AG20443 (cell line): ENCODE data around the gene LRRC37A.
A peak's percentile ranks its signal among the peaks of the same experiment; 100 is the strongest.
"Not testable (repeated sequence)": the region's sequence is repeated elsewhere in the genome, so short reads cannot be mapped to it uniquely, and the experiment has no call there.

ENCODE experiments used
- DNase-seq: peaks from one replicate; pipeline ENCODE4 v3.0.0; 2012; ENCODE audit warnings: low spot score, mixed read lengths

Gene LRRC37A

DNA sequence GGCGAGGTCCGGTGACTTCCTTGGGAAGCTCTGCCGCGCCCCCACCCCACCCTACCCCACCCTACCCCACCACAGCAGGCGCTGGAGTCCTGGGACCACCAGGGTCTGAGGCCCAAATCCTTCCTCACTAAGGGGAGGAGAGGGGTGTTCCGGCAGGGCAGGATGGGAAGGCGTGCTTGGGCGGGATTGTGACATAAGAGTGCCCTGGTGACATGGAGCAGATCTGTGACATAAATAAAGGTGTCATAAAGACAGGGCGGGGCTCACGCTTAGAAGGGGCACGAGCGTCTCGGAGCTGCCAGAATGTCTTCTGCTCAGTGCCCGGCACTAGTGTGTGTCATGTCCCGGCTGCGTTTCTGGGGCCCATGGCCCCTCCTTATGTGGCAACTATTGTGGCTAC, at the start of gene LRRC37A:
TSS of gene LRRC37A (plus strand) at position 301 of the 400 bp plus-strand sequence. CDS start at position 304, 3 bp downstream.
- DNase-seq, result not testable (repeated sequence)

DNA sequence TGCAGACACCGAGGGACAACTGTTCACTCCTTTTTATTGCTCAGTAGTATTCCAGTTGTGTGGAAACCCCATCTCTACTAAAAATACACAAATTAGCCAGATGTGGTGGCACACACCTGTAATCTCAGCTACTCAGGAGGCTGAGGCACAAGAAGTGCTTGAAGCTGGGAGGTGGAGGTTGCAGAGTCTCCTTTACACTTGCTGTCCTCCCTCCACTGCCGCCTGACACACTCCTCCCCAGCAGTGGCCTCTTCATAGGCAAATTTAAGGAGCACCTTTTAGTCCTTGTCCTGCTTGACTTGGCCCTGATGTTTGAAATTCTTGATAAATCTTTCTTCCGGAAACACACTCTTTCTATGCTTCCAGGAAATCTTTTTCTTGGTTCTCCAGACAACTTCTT, 45.8 kb upstream of the LRRC37A start:
- DNase-seq, result not testable (repeated sequence)

- DNase-seq, result not testable (repeated sequence)
Observed at GRCh38 chr17:46252804-46253203, 42.1 kb upstream of the LRRC37A start.

- peak; percentile 78 for DNase-seq
Observed at GRCh38 chr17:46253722-46254121, 41.2 kb upstream of the LRRC37A start.

- not testable (repeated sequence) for DNase-seq
Observed at GRCh38 chr17:46254215-46254614, 40.7 kb upstream of the LRRC37A start.

DNA sequence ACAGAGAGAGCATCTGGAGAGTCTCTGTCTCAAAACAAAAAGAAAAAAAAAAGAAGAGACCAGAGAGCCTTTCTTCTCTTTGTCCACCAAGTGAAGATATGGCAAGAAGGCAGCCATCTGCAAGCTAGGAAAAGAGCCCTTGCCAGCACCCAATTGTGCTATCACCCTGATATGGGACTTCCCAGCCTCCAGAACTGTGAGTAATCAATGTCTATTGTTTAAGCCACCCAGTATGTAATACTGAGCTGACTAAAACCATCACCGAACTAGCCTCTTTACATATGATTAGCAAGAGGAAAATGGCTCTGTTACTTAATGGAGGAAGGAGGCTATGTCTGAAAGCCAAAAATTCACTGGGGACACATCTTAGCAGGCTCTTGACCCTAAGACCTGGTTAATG, 38.6 kb upstream of the LRRC37A start:
- DNase-seq, result not testable (repeated sequence)

GRCh38 chr17:46259845-46260661, 34.9 kb upstream of the LRRC37A start:
- DNase-seq, result not testable (repeated sequence)

DNA sequence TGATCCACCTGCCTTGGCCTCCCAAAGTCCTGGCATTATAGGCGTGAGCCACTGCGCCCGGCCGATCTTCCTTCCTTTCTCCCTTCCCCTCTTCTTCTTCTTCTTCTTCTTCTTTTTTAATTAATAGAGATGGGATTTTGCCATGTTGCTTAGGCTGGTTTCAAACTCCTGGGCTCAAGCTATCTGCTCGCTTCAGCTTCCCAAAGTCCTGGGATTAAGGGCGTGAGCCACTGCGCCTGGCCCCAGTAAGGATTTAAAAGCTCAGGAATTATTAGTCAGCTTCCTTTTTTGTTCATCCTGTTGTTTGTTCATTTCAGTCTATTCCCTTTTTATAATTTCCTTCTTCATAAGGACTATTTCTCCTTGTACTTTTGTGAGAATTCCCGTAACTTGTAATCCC, 32.7 kb upstream of the LRRC37A start:
- no peak for DNase-seq

DNA sequence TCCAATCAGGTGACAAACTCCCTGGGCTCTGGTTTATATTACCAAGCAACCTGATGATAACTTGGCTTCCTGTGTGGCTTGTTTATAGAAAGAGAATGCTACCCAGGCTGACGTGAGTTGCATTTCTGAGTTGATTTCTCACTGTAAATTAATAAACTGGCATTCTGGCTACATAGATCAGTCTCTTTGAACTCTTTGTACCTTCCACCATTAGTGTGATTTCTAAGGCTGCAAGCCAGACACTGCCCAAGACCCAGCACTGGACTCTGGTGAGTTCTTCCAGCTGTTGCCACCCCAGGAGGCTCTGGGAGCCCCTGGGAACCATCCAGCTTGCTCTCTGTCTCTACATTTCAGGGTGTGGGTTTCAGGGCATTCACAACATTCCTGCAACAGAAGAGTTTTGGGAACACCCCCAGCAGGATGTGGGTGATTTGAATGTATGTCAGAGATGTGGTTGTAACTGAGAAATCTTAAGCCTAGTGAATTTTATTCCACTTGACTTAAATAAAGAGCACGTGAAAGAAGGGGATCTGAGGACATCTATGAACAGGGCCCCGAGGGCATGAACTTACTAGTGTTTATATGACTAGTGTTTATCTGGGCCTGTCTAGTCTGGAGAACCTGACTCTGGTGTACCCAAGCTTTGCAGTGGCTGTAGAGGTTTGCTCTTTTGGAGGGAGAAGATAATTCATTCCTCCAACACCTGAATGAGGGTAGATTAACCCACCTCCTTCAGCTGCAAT, 30.3 kb upstream of the LRRC37A start:
- DNase-seq, result peak; percentile 57

DNA sequence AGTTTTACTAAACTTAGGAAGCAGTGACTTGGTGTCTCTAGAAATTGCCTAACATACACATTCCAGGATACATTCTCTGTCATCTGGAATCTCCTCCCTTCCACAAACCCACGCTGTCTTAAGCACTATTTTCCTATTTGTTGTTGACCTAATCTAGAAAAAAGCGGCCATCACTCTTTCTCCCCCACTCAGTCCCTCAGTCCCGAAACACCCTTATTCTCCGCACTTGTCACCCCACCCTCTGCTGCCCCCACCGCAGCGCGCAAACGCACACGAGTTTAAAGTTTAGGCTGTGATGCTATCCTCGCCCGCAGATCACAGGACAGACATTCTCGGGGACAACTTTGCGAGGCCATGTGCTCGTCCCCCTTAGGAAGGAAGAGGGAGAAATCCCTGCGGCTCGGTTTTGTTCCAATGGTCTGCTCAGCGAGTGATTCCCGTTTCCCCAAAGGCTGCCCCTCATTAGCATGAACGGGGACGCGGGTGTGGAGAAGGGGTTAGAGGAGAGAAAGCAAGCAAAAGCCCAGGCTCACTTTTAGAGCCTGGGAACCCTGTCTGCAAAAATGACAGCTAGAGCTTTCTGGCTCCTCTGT, 28.8 kb upstream of the LRRC37A start:
- DNase-seq, result peak; percentile 44

GRCh38 chr17:46266656-46267544, 28.0 kb upstream of the LRRC37A start:
- DNase-seq, result peak; percentile 100

DNA sequence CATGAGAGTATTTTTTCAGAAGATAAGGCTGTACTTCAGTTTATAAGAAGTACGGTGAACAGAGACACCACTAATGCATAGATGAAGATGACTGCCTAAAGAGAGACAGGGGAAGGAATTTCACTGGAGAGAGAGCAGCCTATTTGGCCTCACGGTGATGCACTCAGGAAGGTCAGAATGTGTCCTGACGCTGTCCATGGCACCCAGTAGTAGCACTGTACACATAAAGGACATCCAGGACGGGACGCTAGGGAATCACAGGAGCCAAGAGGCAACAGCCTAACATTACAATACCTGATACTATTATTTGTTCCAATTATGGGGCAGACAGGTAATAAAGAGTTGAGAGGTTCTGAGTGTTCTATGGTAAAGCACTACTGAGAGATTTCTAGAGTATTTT, 24.9 kb upstream of the LRRC37A start:
- DNase-seq, result no peak

GRCh38 chr17:46273541-46274236, 21.2 kb upstream of the LRRC37A start:
- no peak for DNase-seq

GRCh38 chr17:46274238-46274637, 20.7 kb upstream of the LRRC37A start:
- no peak for DNase-seq

GRCh38 chr17:46276728-46277479, 18.0 kb upstream of the LRRC37A start:
- DNase-seq, result not testable (repeated sequence)

DNA sequence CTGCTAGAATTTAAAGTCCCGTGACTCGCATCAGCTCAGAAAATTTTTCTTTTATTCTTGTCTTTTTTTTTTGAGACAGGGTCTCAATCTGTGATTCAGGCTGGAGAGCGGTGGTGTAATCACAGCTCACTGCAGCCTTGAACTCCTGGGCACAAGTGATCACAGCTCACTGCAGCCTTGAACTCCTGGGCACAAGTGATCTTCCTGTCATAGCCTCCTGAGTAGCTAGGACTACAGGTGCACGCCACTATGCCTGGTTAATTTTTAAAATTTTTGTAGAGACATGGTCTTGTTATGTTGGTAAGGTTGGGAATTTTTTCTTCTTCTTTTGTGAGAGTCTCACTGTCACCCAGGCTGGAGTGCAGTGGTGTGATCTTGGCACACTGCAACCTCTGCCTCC, 13.6 kb upstream of the LRRC37A start:
- not testable (repeated sequence) for DNase-seq

DNA sequence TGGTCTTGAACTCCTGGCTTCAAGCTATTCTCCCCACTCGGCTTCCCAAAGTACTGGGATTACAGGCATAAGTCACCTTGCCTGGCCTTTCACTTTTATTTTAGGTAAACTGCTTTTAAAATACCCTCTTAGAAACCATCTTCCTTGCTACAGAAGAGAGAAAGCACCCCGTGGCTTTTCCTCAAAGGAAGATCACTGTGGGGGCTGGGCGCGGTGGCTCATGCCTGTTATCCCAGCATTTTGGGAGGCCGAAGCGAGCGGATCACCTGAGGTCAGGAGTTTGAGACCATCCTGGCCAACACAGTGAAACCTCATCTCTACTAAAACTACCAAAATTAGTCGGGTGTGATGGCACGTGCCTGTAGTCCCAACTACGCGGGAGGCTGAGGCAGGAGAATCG, 12.3 kb upstream of the LRRC37A start:
- not testable (repeated sequence) for DNase-seq

DNA sequence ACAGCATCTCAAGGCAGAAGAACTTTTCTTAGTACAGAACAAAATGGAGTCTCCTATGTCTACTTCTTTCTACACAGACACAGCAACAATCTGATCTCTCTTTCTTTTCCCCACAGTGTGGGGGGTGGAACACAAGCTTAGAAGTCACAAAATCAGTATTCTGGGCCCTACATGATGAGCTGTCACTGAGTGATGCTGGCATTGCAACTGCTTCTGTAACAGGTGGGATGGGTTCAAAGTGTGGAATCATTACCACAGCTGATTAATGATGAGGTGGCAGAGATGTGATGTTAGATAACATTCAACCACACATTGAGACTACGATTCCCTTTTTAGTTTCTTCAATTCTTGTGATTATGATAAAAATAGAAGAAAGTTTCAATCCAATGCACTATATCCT, 10.5 kb upstream of the LRRC37A start:
- DNase-seq, result not testable (repeated sequence)

DNA sequence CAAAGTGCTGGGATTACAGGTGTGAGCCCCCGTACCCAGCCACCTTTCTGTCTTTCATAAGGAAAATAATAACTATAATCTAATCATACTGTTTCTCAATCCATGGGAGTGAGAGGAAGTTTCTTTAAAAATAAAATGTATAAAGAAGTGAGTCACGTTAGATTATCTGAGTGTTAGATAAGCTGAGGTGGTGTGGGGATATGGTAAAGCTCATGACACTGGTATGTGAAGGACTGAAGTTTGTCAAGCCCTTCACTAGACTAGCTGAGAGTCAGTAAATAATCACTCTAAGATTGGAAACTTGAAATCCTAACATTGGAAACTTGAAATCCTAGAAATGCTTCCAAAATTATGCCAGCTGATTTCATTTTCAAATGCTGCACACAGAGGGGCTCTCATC, 9.4 kb upstream of the LRRC37A start:
- not testable (repeated sequence) for DNase-seq

DNA sequence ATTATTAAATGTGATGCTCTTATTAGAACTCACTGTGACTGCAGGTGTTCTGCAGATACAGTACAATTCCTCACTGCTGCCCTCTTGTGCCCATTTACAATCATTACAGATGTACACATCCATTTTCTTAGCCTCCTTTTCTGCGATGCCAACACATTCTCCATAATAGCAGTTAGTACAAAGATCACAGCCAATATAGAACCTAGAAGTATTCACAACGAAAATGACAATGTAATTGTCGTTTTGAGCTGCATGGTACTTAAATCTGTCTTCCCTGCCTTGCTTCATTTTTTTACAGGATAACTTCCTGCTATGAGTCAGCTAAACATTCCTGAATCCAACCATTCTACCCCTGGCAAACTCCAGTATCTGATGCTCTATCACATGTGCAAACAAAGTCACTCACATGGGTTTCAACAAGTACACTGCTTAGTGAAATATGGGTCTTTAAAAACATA, 8.1 kb upstream of the LRRC37A start:
- DNase-seq, result peak; percentile 52
